Skeletal muscle satellite cell (primary cell): ENCODE measurements around the gene GXYLT2.

Experiments used
- H3K27me3 ChIP-seq: 2 replicates; pipeline ENCODE4 v1.7.0; 2013; ENCODE audit warnings: low read length; ENCODE audit not compliant: control insufficient read depth, insufficient read depth
- H3K36me3 ChIP-seq: 2 replicates; pipeline ENCODE4 v1.7.0; 2013; ENCODE audit warnings: mild to moderate bottlenecking, control low read depth, low read length; ENCODE audit not compliant: insufficient read depth
- H3K4me1 ChIP-seq: 2 replicates; pipeline ENCODE4 v1.7.0; 2013; ENCODE audit warnings: low read length; ENCODE audit not compliant: control insufficient read depth, insufficient read depth
- H3K4me2 ChIP-seq: 2 replicates; pipeline ENCODE4 v1.7.0; 2013; ENCODE audit warnings: mild to moderate bottlenecking, low read length
- H3K4me3 ChIP-seq: 2 replicates; pipeline ENCODE4 v1.7.0; 2013; ENCODE audit warnings: low read length
- H3K9ac ChIP-seq: 2 replicates; pipeline ENCODE4 v1.7.0; 2013; ENCODE audit warnings: mild to moderate bottlenecking, low read depth, low read length, moderate library complexity
- H3K9me3 ChIP-seq: replicated peaks from 2 replicates; pipeline ENCODE4 v1.7.0; 2013; ENCODE audit warnings: mild to moderate bottlenecking, control low read depth, low read length

Gene GXYLT2

DNA sequence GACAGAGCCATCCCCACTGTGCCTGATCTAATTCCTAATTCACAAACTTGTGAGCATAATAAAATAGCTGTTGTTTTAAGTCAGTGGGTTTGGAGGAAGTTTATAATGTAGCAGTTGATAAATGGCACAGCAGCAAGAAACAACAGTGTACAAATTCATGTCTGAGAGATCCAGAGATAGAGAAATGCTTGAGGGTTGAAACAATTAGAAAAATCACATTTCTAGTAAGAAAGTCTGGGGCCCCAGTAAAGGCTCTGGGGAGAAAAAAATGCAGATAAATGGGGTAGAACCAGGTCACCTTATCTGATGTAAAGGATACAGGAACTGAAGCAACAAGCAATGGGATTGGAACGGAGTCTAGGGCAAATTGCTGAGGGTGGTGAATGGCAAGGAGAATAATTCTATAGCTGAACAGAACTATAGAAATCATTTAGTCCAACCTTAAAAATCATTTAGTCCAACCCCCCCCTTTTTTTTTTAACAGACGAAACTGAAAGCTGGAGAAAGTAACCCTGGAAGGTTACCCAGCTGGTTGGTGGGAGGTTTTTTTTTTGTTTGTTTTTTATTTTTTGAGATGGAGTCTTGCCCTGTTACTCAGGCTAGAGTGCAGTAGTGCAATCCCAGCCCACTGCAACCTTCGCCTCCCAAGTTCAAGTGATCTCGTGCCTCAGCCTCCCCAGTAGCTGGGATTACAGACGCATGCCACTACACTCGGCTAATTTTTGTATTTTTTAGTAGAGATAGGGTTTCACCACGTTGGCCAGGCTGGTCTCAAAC is 25.3 kb upstream of the GXYLT2 start:
- no peak overlapping the region for H3K4me2 ChIP-seq
- no peaks in the 10 kb centered on the region for H3K4me1 ChIP-seq
- no peaks in the 10 kb centered on the region for H3K36me3 ChIP-seq
- no peaks in the 10 kb centered on the region for H3K9me3 ChIP-seq
- no peak overlapping the region for H3K4me3 ChIP-seq
- peaks cover 10% of the 10 kb centered on the region for H3K27me3 ChIP-seq
- no peak overlapping the region for H3K9ac ChIP-seq

GRCh38 chr3:72872183-72872582 is 15.7 kb upstream of the GXYLT2 start:
- Histone ChIP-seq H3K4me2 (no peak overlapping the region), H3K9ac (no peak overlapping the region), H3K4me3 (no peak overlapping the region), H3K36me3 (no peaks in the 10 kb centered on the region), H3K4me1 (no peaks in the 10 kb centered on the region), H3K9me3 (no peaks in the 10 kb centered on the region), H3K27me3 (peaks cover 6% of the 10 kb centered on the region)

DNA sequence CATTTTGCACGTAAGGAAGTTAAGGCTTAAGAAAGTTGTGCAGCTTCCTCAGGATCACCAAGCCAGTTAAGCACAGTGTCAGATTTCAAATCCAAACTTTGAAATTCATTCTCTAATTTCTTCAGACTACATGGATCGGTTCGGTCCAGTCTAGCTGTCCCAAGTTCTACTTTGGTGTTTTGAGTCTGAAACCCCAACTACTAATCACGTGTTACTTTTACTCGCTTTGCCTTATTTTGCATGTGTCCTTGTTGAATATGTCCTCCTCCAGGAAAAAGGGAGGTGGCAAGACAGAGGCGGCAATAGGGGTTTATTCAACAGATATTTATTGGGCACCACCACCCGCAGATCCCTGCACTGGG is 522 bp upstream of the GXYLT2 start:
- Histone ChIP-seq H3K36me3 (no peaks in the 10 kb centered on the region), H3K4me2 (peak overlapping the region; percentile 89), H3K9ac (peak overlapping the region; percentile 47), H3K4me3 (peak overlapping the region; percentile 74), H3K4me1 (peaks cover 51% of the 10 kb centered on the region), H3K27me3 (peaks cover 4% of the 10 kb centered on the region), H3K9me3 (no peaks in the 10 kb centered on the region)

GRCh38 chr3:72888546-72889309 is 882 bp downstream of the GXYLT2 start:
- Histone ChIP-seq H3K4me1 (peaks cover 60% of the 10 kb centered on the region), H3K9ac (peak overlapping the region; percentile 64), H3K4me3 (peak overlapping the region; percentile 74), H3K9me3 (no peaks in the 10 kb centered on the region), H3K4me2 (peak overlapping the region; percentile 89), H3K36me3 (no peaks in the 10 kb centered on the region), H3K27me3 (peaks cover 4% of the 10 kb centered on the region)

DNA sequence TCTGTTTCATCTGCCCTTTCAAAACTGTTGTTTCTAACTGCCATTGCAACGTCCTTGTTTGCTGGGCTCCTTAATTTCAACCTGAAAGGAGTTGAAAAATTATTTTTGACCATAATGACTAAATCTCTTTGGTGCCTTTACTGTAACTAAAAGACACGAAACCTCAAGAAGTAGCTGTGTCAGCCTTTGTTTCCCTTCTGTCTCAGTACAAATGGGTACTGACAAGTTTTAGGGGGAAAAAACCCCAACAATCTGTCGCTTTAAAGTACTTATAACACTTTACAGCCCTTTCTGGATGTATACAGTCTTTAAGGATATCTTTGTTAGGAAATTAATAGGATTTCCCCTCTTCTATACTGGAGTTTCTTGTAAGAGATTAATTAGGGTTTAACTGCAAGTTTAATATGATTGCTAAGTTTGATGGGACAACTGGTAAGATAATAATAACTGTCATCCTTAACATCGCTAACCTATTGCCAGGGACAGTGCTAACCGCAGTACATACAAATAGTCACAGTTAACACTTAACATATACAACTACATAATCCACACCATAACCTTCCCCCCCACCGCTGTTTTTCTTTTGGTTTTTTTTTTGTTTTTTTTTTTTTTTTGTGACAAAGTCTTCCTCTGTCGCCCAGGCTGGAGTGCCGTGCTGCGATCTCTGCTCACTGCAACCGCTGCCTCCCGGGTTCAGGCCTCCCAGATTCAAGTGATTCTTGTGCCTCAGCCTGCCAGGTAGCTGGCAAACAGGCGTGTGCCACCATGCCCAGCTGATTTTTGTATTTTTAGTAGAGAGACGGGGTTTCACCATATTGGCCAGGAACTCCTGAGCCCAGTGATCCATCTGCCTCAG is 1.7 kb downstream of the GXYLT2 start:
- peak overlapping the region; percentile 74 for H3K4me3 ChIP-seq
- H3K9ac ChIP-seq = peak overlapping the region; percentile 64
- H3K4me1 ChIP-seq = peaks cover 60% of the 10 kb centered on the region

GRCh38 chr3:72890166-72890925 is 2.5 kb downstream of the GXYLT2 start:
- H3K9me3 ChIP-seq = no peaks in the 10 kb centered on the region
- H3K4me2 ChIP-seq = peak overlapping the region; percentile 65
- H3K27me3 ChIP-seq = peaks cover 4% of the 10 kb centered on the region
- no peaks in the 10 kb centered on the region for H3K36me3 ChIP-seq
- H3K4me3 ChIP-seq = no peak overlapping the region
- peaks cover 60% of the 10 kb centered on the region for H3K4me1 ChIP-seq
- peak overlapping the region; percentile 5 for H3K9ac ChIP-seq

More for the DNA sequence above, 1.7 kb downstream of the GXYLT2 start:
- Histone ChIP-seq H3K4me2 (peak overlapping the region; percentile 89), H3K36me3 (no peaks in the 10 kb centered on the region), H3K9me3 (no peaks in the 10 kb centered on the region), H3K27me3 (peaks cover 4% of the 10 kb centered on the region)

GRCh38 chr3:72891053-72891855 is 3.4 kb downstream of the GXYLT2 start:
- peaks cover 4% of the 10 kb centered on the region for H3K27me3 ChIP-seq
- peak overlapping the region; percentile 12 for H3K4me3 ChIP-seq
- H3K9me3 ChIP-seq = no peaks in the 10 kb centered on the region
- H3K9ac ChIP-seq = peak overlapping the region; percentile 28
- peak overlapping the region; percentile 65 for H3K4me2 ChIP-seq
- H3K4me1 ChIP-seq = peaks cover 60% of the 10 kb centered on the region
- no peaks in the 10 kb centered on the region for H3K36me3 ChIP-seq

DNA sequence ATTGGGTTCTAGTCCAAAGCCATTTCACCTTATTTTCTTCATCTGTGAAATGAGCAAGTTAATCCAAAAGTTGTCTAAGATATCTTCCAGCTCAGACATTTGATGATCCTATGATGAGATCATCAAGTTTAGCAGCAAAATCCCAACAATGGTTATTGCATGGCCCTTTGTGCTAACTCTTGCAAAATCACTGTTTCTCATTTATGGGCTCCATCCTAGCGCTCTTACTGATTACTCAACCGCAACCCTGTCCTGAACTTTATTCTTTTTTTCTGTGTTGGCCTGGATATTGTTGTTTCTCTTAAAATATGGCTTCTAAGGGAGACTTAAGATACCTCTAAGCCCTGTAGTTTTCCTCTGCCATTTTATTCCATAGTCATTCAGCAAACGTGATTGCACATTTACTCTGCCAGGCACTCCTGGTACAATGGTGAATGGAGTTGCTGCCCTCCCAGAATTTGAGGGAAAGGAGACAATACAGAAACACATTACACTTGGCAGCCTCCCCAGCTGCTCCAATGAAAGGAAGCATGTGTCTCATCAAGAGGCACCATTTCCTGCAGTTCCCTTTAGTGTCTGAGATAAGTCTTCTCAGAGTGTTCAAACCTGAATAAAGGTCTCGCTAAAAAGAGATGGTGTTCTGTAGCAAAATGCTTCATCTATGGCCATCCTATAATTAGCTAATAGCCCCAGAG is 4.4 kb downstream of the GXYLT2 start:
- H3K4me1 ChIP-seq = peaks cover 52% of the 10 kb centered on the region
- peak overlapping the region; percentile 28 for H3K9ac ChIP-seq
- no peak overlapping the region for H3K4me3 ChIP-seq

DNA sequence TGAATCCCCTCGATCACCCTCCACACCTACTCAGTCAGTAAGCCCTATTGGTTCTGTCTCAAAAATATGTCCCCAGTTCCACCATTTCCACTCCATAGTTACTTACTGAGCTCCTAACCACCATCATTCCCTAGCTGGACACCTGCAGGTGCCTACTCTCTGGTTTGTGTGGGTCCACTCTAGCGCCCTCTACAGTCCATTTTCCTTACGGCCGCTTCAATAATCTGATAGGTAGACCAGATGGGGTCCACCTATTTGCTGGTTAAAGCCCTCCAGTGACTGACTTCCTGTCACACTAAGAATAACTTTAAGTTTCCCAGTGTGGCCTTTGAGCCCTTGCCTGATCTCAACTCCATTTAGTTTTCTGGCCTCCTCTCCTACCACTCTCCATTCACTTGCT is 5.0 kb downstream of the GXYLT2 start:
- no peaks in the 10 kb centered on the region for H3K9me3 ChIP-seq
- H3K4me3 ChIP-seq = no peak overlapping the region
- H3K4me1 ChIP-seq = peaks cover 47% of the 10 kb centered on the region

More for the DNA sequence above, 4.4 kb downstream of the GXYLT2 start:
- H3K9me3 ChIP-seq = no peaks in the 10 kb centered on the region
- no peaks in the 10 kb centered on the region for H3K36me3 ChIP-seq
- H3K27me3 ChIP-seq = peaks cover 4% of the 10 kb centered on the region
- H3K4me2 ChIP-seq = peak overlapping the region; percentile 65

More for the DNA sequence above, 5.0 kb downstream of the GXYLT2 start:
- H3K36me3 ChIP-seq = no peaks in the 10 kb centered on the region
- H3K9ac ChIP-seq = no peak overlapping the region
- peaks cover 4% of the 10 kb centered on the region for H3K27me3 ChIP-seq
- peak overlapping the region; percentile 65 for H3K4me2 ChIP-seq
